HEK293 (cell line): ENCODE results near the gene LARP1B.

ENCODE experiments used
- CTCF ChIA-PET: fragments of 350-600 bp; formaldehyde crosslinking; extraction: SDS; loops from one replicate; lab custom pipeline; 2021; ENCODE audit warnings: antibody characterized with exemption; lab: Yijun Ruan, JAX
- POLR2A ChIA-PET: fragments of 300-600 bp; formaldehyde crosslinking; extraction: SDS; loops from one replicate; lab custom pipeline; 2020; ENCODE audit warnings: antibody characterized with exemption, inconsistent platforms; lab: Yijun Ruan, JAX
- H3K27ac ChIP-seq: fragments of 200-500 bp; sonication (Bioruptor generic); 2 replicates; pipeline ENCODE4 v1.5.1; 2014; ENCODE audit warnings: low read depth, low read length, control low read depth, inconsistent platforms; ENCODE audit errors: extremely low read depth
- H3K36me3 ChIP-seq, 2 experiments: fragments of 200-500 bp in 1 of 2; sonication (Bioruptor generic) in 1 of 2; 1 replicate in 1 of 2; 2 replicates in 1 of 2; pipeline ENCODE4 v1.5.1; 2014 to 2017; ENCODE audit warnings: inconsistent platforms in 2 of 2, low read length in 2 of 2; ENCODE audit not compliant: control insufficient read depth in 2 of 2, insufficient read depth in 1 of 2
- H3K4me1 ChIP-seq: fragments of 200-500 bp; sonication (Bioruptor generic); 2 replicates; pipeline ENCODE4 v1.5.1; 2014; ENCODE audit warnings: mild to moderate bottlenecking, low read length, inconsistent platforms; ENCODE audit not compliant: control insufficient read depth, insufficient read depth
- H3K4me3 ChIP-seq: 2 replicates; pipeline ENCODE4 v1.5.1; 2011; ENCODE audit warnings: low read depth, mild to moderate bottlenecking, control low read depth, low read length, moderate library complexity
- H3K9me3 ChIP-seq: fragments of 200-500 bp; sonication (Bioruptor generic); 2 replicates; pipeline ENCODE4 v1.5.1; 2014; ENCODE audit warnings: low read depth, low read length, inconsistent platforms; ENCODE audit not compliant: control insufficient read depth, insufficient read depth
- AEBP2 ChIP-seq: fragments of 450-650 bp; formaldehyde crosslinking; IDR thresholded peaks from 2 replicates; pipeline ENCODE4 v1.5.1; 2016; ENCODE audit warnings: missing biosample characterization, missing genetic modification characterization, borderline replicate concordance
- GLIS2 ChIP-seq: fragments of 450-650 bp; formaldehyde crosslinking; IDR thresholded peaks from 2 replicates; pipeline ENCODE4 v1.5.1; 2016; ENCODE audit warnings: missing biosample characterization, missing genetic modification characterization
- KLF8 ChIP-seq: fragments of 450-650 bp; formaldehyde crosslinking; IDR thresholded peaks from 2 replicates; pipeline ENCODE4 v1.5.1; 2016; ENCODE audit warnings: missing biosample characterization, missing genetic modification characterization
- ZBTB1 ChIP-seq: fragments of 450-650 bp; formaldehyde crosslinking; IDR thresholded peaks from 2 replicates; pipeline ENCODE4 v1.5.1; 2016; ENCODE audit warnings: missing biosample characterization, missing genetic modification characterization
- ZBTB11 ChIP-seq: fragments of 450-650 bp; formaldehyde crosslinking; conservative IDR thresholded peaks from 2 replicates; pipeline ENCODE4 v1.5.1; 2016; ENCODE audit warnings: low read depth, missing biosample characterization, missing genetic modification characterization
- ZBTB6 ChIP-seq: fragments of 450-650 bp; formaldehyde crosslinking; IDR thresholded peaks from 2 replicates; pipeline ENCODE4 v1.5.1; 2017; ENCODE audit warnings: missing biosample characterization, missing genetic modification characterization
- ZBTB7A ChIP-seq: fragments of 450-650 bp; formaldehyde crosslinking; IDR thresholded peaks from 2 replicates; pipeline ENCODE4 v1.5.1; 2016; ENCODE audit warnings: low read depth, missing biosample characterization, missing genetic modification characterization
- ZBTB8A ChIP-seq: fragments of 450-650 bp; formaldehyde crosslinking; IDR thresholded peaks from 2 replicates; pipeline ENCODE4 v1.5.1; 2016; ENCODE audit warnings: missing biosample characterization, missing genetic modification characterization
- ZFHX2 ChIP-seq: fragments of 450-650 bp; formaldehyde crosslinking; conservative IDR thresholded peaks from 2 replicates; pipeline ENCODE4 v1.5.1; 2016; ENCODE audit warnings: missing biosample characterization, missing genetic modification characterization
- ZFP41 ChIP-seq: fragments of 450-650 bp; formaldehyde crosslinking; IDR thresholded peaks from 2 replicates; pipeline ENCODE4 v1.5.1; 2016; ENCODE audit warnings: missing biosample characterization, missing genetic modification characterization, borderline replicate concordance
- ZNF121 ChIP-seq: fragments of 450-650 bp; formaldehyde crosslinking; IDR thresholded peaks from 2 replicates; pipeline ENCODE4 v1.5.1; 2016; ENCODE audit warnings: missing biosample characterization, missing genetic modification characterization
- ZNF157 ChIP-seq: fragments of 450-650 bp; formaldehyde crosslinking; IDR thresholded peaks from 2 replicates; pipeline ENCODE4 v1.5.1; 2016; ENCODE audit warnings: missing biosample characterization, missing genetic modification characterization
- ZNF24 ChIP-seq: fragments of 450-650 bp; formaldehyde crosslinking; IDR thresholded peaks from 2 replicates; pipeline ENCODE4 v1.5.1; 2016; ENCODE audit warnings: missing biosample characterization, missing genetic modification characterization
- ZNF324 ChIP-seq: fragments of 450-650 bp; formaldehyde crosslinking; IDR thresholded peaks from 2 replicates; pipeline ENCODE4 v1.5.1; 2016; ENCODE audit warnings: missing biosample characterization, missing genetic modification characterization
- ZNF366 ChIP-seq: fragments of 450-650 bp; formaldehyde crosslinking; conservative IDR thresholded peaks from 2 replicates; pipeline ENCODE4 v1.5.1; 2016; ENCODE audit warnings: missing biosample characterization, missing genetic modification characterization
- ZNF423 ChIP-seq: fragments of 450-650 bp; formaldehyde crosslinking; IDR thresholded peaks from 2 replicates; pipeline ENCODE4 v1.5.1; 2016; ENCODE audit warnings: missing biosample characterization, missing genetic modification characterization
- ZNF426 ChIP-seq: fragments of 450-650 bp; formaldehyde crosslinking; IDR thresholded peaks from 2 replicates; pipeline ENCODE4 v1.5.1; 2017; ENCODE audit warnings: missing biosample characterization, missing genetic modification characterization, mild to moderate bottlenecking, inconsistent platforms, moderate library complexity
- ZNF555 ChIP-seq: fragments of 450-650 bp; formaldehyde crosslinking; conservative IDR thresholded peaks from 2 replicates; pipeline ENCODE4 v1.5.1; 2017; ENCODE audit warnings: missing biosample characterization, mild to moderate bottlenecking, missing genetic modification characterization, inconsistent platforms

Gene LARP1B

GRCh38 chr4:128055441-128056206 lies 5.5 kb upstream of the LARP1B start (continued):
- TF ChIP-seq ZBTB11 (tag by site-specific recombination), result peak; percentile 56
- 0 out of 2 replicates have a peak, but pooled peaks have one; percentile 23 for TF ChIP-seq ZBTB8A (tag by site-specific recombination)
- peak; percentile 48 for TF ChIP-seq ZNF555
- TF ChIP-seq, all 188 proteins: peak for 10; not testable (repeated sequence) for 178

- Histone ChIP-seq H3K4me1 (no peaks in the 10 kb centered on the region), H3K4me3 (no peak overlapping the region), H3K36me3 (no peaks in the 10 kb centered on the region), H3K27ac (no peak overlapping the region), H3K9me3 (no peaks in the 10 kb centered on the region)
- TF ChIP-seq ZNF157 (no peak), ZNF366 (tag by site-specific recombination) (no peak), ZNF121 (tag by site-specific recombination) (0 out of 2 replicates have a peak, but pooled peaks have one; percentile 28), ZBTB6 (tag by site-specific recombination) (no peak)
- ChIA-PET CTCF (no interaction called here), POLR2A (no interaction called here)
Measured at GRCh38 chr4:128056396-128056795, 4.7 kb upstream of the LARP1B start.

GRCh38 chr4:128060121-128060698 lies 902 bp upstream of the LARP1B start:
- POLR2A ChIA-PET, result interaction anchor here (0.6 to 2.4 kb wide), 14 partner anchors 9 to 997 kb away, joined by 3 to 32 read pairs (median 4); partner anchors contain the start of genes ABHD18, INTU, MFSD8 and PGRMC2
- Histone ChIP-seq H3K27ac (peak overlapping the region; percentile 92), H3K36me3 (no peaks in the 10 kb centered on the region), H3K4me1 (no peaks in the 10 kb centered on the region), H3K4me3 (peak overlapping the region; percentile 58), H3K9me3 (no peaks in the 10 kb centered on the region)
- CTCF ChIA-PET, result interaction anchor here (0.6 to 1.6 kb wide), 4 partner anchors 8 to 18 kb away, joined by 3 to 9 read pairs (median 4); no protein-coding TSS in a partner anchor
- no peak for TF ChIP-seq ZBTB7A (tag by site-specific recombination)
- no peak for TF ChIP-seq GLIS2 (tag by site-specific recombination)
- no peak for TF ChIP-seq ZBTB1
- no peak for TF ChIP-seq ZNF324 (tag by site-specific recombination)
- TF ChIP-seq ZNF24 (tag by site-specific recombination), result no peak
- TF ChIP-seq ZNF426 (tag by site-specific recombination), result no peak
- TF ChIP-seq ZFP41 (tag by site-specific recombination), result no peak
- TF ChIP-seq AEBP2, result no peak
- TF ChIP-seq KLF8 (tag by site-specific recombination), result no peak
- no peak for TF ChIP-seq ZFHX2 (tag by site-specific recombination)
- TF ChIP-seq ZNF423 (tag by site-specific recombination), result no peak
